Measurements from ENCODE around the gene LRRC25. TPM values are rescaled to one million over a fixed set of nuclear protein-coding genes. Genes with fewer than 3 reads are reported as not detected.
"Not testable (repeated sequence)": the region's sequence is repeated elsewhere in the genome, so short reads cannot be mapped to it uniquely, and the experiment has no call there.

Gene LRRC25
- total RNA-seq, 1 donor from 2014 or later: 0.47 TPM

DNA sequence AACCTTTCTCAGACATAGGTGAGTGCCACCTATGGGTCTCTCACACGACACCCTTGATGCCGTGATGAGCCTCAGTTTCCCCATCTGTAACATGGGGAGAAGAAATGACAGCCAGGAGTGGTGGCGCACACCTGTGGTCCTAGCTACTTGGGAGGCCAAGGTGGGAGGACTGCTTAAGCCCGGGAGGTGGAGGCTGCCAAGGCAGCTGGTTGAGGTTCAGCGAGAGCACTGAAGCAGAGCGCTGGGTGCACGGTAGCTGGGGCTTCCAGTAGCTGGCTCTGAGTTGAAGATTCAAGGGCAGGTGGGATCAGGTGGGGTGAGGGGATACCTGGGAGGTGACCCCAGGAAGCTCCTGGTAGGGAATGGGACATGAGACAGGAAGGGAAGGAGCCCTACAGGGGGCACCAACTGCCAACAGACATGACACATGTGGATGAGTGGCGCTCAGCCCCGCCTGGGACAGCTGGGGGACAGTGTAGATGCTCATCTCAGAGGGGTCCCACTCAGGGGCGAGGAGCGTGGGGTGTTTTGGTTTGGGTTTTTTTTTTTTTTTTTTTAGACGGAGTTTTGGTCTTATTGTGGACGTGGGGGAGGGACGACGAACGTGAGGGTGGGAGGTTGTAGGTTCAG lies 15.3 kb upstream of the LRRC25 start:
- CTCF ChIA-PET: interaction anchor here (0.6 to 6.8 kb wide), 11 partner anchors 11 to 133 kb away, joined by 3 to 67 read pairs (median 5); no protein-coding TSS in a partner anchor
- Mint-ChIP-seq H3K9me3 (no peaks in the 10 kb centered on the region), H3K36me3 (ENCODE audit: low read depth) (no peaks in the 10 kb centered on the region), H3K4me3 (no peak overlapping the region), H3K27me3 (peaks cover 46% of the 10 kb centered on the region), H3K27ac (peak overlapping the region; percentile 63), H3K4me1 (peaks cover 41% of the 10 kb centered on the region)
- intact Hi-C loops (cut with micrococcal nuclease): loop anchor here (10.0 kb wide), 2 partner anchors 308 to 468 kb away; no protein-coding TSS in a partner anchor
- POLR2A ChIA-PET: interaction anchor here (0.6 to 3.3 kb wide), 2 partner anchors 132 to 133 kb away, joined by 3 to 15 read pairs; partner anchors contain the start of gene JUND
- ATAC-seq (ENCODE audit: low read depth): no peak
- TF ChIP-seq, protein P1, sequence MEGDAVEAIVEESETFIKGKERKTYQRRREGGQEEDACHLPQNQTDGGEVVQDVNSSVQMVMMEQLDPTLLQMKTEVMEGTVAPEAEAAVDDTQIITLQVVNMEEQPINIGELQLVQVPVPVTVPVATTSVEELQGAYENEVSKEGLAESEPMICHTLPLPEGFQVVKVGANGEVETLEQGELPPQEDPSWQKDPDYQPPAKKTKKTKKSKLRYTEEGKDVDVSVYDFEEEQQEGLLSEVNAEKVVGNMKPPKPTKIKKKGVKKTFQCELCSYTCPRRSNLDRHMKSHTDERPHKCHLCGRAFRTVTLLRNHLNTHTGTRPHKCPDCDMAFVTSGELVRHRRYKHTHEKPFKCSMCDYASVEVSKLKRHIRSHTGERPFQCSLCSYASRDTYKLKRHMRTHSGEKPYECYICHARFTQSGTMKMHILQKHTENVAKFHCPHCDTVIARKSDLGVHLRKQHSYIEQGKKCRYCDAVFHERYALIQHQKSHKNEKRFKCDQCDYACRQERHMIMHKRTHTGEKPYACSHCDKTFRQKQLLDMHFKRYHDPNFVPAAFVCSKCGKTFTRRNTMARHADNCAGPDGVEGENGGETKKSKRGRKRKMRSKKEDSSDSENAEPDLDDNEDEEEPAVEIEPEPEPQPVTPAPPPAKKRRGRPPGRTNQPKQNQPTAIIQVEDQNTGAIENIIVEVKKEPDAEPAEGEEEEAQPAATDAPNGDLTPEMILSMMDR (IDR thresholded peaks at IDR 0.05): no peak
- DNase-seq: no peak

DNA sequence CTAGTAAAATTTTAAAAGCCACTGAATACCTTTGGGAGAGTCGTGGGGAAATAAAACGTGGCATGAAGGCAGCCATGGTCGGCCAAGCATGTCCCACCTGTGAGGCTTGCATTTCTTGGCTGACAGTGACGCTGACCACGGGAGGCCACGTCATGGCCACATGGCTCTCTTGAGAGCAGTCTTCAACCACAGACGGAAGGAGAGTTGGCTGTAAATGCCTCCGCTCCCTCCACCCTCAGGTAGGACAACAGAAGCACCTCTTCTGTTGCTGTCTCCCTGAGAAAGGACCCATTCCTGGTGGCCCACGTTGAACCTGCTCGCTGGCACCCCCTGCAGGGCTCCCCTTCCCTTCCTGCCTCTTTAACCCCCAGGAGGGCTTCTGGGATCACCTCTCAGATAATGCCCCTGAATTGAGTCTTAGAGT lies 10.6 kb upstream of the LRRC25 start:
- ATAC-seq (ENCODE audit: low read depth) (peak; percentile 88), DNase-seq (peak; percentile 81)
- TF ChIP-seq, protein P1 (IDR thresholded peaks at IDR 0.05): no peak
- peaks cover 18% of the 10 kb centered on the region for H3K27me3 Mint-ChIP-seq
- no peaks in the 10 kb centered on the region for H3K9me3 Mint-ChIP-seq
- peak overlapping the region; percentile 53 for H3K4me3 Mint-ChIP-seq
- H3K27ac Mint-ChIP-seq: peak overlapping the region; percentile 76
- ChIA-PET CTCF (no interaction called here), POLR2A (interaction anchor here (1.2 kb wide), 1 partner anchor 11 kb away, joined by 3 read pairs; the partner anchor contains the start of gene SSBP4)
- intact Hi-C loops (cut with micrococcal nuclease): loop anchor here (1.0 to 5.0 kb wide), 3 partner anchors 11 to 36 kb away; partner anchors contain the start of gene LRRC25
- H3K36me3 Mint-ChIP-seq (ENCODE audit: low read depth): no peaks in the 10 kb centered on the region
- peaks cover 24% of the 10 kb centered on the region for H3K4me1 Mint-ChIP-seq

DNA sequence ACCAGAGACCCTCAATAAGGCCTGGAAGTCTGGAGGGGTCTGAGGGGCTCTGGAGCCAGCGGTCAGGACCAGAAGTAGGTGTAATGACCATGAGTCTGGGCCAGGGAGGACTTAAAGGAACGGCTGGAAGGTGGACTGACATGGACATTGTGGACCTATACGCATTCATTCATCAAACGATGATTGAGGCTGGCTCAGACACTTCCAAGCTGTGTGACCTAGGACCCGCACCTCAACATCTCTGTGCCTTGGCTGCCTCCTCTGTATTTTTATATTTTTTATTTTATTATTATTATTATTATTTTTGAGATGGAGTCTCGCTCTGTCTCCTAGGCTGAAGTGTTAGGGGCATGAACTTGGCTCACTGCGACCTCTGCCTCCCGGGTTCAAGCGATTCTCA lies 9.3 kb upstream of the LRRC25 start:
- H3K9me3 Mint-ChIP-seq: no peaks in the 10 kb centered on the region

DNA sequence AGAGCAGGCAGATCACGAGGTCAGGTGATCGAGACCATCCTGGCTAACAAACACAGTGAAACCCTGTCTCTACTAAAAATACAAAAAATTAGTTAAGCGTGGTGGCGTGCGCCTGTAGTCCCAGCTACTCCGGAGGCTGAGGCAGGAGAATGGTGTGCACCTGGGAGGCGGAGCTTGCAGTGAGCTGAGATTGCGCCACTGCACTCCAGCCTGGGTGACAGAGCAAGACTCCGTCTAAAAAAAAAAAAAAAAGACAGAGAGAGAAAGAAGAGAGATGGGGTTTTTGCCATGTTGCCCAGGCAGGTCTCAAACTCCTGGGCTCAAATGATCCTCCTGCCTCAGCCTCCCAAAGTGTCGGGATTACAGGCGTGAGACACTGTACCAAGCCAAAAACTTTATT lies 8.3 kb upstream of the LRRC25 start:
- POLR2A ChIA-PET: interaction anchor here (0.6 kb wide), 1 partner anchor 547 kb away, joined by 4 read pairs; no protein-coding TSS in a partner anchor
- not testable (repeated sequence) for H3K4me3 Mint-ChIP-seq; H3K9me3 Mint-ChIP-seq; H3K36me3 Mint-ChIP-seq (ENCODE audit: low read depth); H3K27ac Mint-ChIP-seq; ATAC-seq (ENCODE audit: low read depth); DNase-seq; H3K27me3 Mint-ChIP-seq
- peaks cover 46% of the 10 kb centered on the region for H3K4me1 Mint-ChIP-seq
- CTCF ChIA-PET: interaction anchor here (1.4 kb wide), 1 partner anchor 17 kb away, joined by 3 read pairs; no protein-coding TSS in a partner anchor
- intact Hi-C loops (cut with micrococcal nuclease): loop anchor here (5.0 kb wide), 1 partner anchor 33 kb away; no protein-coding TSS in a partner anchor

More for the DNA sequence above, 9.3 kb upstream of the LRRC25 start:
- Mint-ChIP-seq H3K36me3 (ENCODE audit: low read depth) (no peaks in the 10 kb centered on the region), H3K27ac (no peak overlapping the region), H3K4me3 (no peak overlapping the region), H3K4me1 (peaks cover 37% of the 10 kb centered on the region), H3K27me3 (peaks cover 9% of the 10 kb centered on the region)
- TF ChIP-seq, protein P1 (IDR thresholded peaks at IDR 0.05): no peak
- POLR2A ChIA-PET: no interaction called here
- ATAC-seq (ENCODE audit: low read depth): no peak
- CTCF ChIA-PET: interaction anchor here (1.4 kb wide), 1 partner anchor 18 kb away, joined by 3 read pairs; no protein-coding TSS in a partner anchor
- no peak for DNase-seq
- intact Hi-C loops (cut with micrococcal nuclease): loop anchor here (5.0 kb wide), 1 partner anchor 34 kb away; no protein-coding TSS in a partner anchor

DNA sequence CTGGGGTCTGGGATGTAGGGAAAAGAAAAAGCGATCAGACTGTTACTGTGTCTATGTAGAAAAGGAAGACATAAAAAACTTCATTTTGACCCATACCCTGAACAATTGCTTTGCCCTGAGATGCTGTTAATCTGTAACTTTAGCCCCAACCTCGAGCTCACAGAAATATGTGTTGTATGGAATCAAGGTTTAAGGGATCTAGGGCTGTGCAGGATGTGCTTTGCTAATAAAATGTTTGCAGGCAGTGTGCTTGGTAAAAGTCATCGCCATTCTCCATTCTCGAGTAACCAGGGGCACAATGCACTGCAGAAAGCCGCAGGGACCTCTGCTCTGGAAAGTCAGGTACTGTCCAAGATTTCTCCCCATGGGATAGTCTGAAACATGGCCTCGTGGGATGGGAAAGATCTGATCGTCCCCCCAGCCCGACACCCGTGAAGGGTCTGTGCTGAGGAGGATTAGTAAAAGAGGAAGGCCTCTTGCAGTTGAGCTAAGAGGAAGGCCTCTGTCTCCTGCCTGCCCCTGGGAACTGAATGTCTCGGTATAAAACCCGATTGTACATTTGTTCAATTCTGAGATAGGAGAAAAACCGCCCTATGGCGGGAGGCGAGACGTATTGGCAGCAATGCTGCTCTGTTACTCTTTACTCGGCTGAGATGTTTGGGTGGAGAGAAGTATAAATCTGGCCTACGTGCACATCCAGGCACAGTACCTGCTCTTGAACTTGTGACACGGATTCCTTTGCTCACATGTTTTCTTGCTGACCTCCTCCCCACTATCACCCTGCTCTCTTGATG lies 5.2 kb upstream of the LRRC25 start:
- ChIA-PET CTCF (interaction anchor here (1.1 to 2.2 kb wide), 3 partner anchors 14 to 74 kb away, joined by 3 to 12 read pairs (median 5); no protein-coding TSS in a partner anchor), POLR2A (interaction anchor here (0.6 to 1.7 kb wide), 5 partner anchors 9 to 123 kb away, joined by 3 to 8 read pairs (median 5); no protein-coding TSS in a partner anchor)
- not testable (repeated sequence) for ATAC-seq (ENCODE audit: low read depth); DNase-seq; H3K9me3 Mint-ChIP-seq; H3K27me3 Mint-ChIP-seq; H3K36me3 Mint-ChIP-seq (ENCODE audit: low read depth)
- H3K4me3 Mint-ChIP-seq: peak overlapping the region; percentile 51
- intact Hi-C loops (cut with micrococcal nuclease): loop anchor here (1.0 kb wide), 2 partner anchors 10 to 14 kb away; no protein-coding TSS in a partner anchor
- H3K27ac Mint-ChIP-seq: peak overlapping the region; percentile 88
- H3K4me1 Mint-ChIP-seq: peaks cover 44% of the 10 kb centered on the region
